HepG2 (cell line): ENCODE data around the gene ABHD4. TPM values are rescaled to one million over a fixed set of nuclear protein-coding genes. Genes with fewer than 3 reads are reported as not detected.

ENCODE experiments used
- E2F2 ChIP-seq: sonication (generic); formaldehyde crosslinking; IDR thresholded peaks from 2 replicates; pipeline ENCODE4 v1.4.0; 2020; ENCODE audit warnings: missing genetic modification reagents, borderline replicate concordance
- IKZF1 ChIP-seq: fragments of 450-650 bp; IDR thresholded peaks from 2 replicates; pipeline ENCODE4 v1.7.1; 2016
- MLX ChIP-seq: IDR thresholded peaks from 2 replicates; pipeline ENCODE4 v1.6.1; 2016
- NFAT5 ChIP-seq: sonication (generic); formaldehyde crosslinking; IDR thresholded peaks from 2 replicates; pipeline ENCODE4 v1.4.0; 2020; ENCODE audit warnings: missing genetic modification reagents
- SIN3A ChIP-seq: IDR thresholded peaks from 2 replicates; pipeline ENCODE4 v1.6.1; 2011; ENCODE audit warnings: low read depth, mild to moderate bottlenecking, control low read depth, low read length, borderline replicate concordance
- SMAD9 ChIP-seq: sonication (generic); formaldehyde crosslinking; IDR thresholded peaks from 2 replicates; pipeline ENCODE4 v1.5.1; 2020; ENCODE audit warnings: mild to moderate bottlenecking, missing genetic modification reagents
- TERF1 ChIP-seq: sonication (generic); formaldehyde crosslinking; IDR thresholded peaks from 2 replicates; pipeline ENCODE4 v1.8.0; 2022; ENCODE audit warnings: mild to moderate bottlenecking, missing genetic modification reagents, moderate library complexity
- ZNF317 ChIP-seq: sonication (generic); formaldehyde crosslinking; IDR thresholded peaks from 2 replicates; pipeline ENCODE4 v1.5.0; 2020; ENCODE audit warnings: mild to moderate bottlenecking, missing genetic modification reagents
- ZNF503 ChIP-seq: sonication (generic); formaldehyde crosslinking; IDR thresholded peaks from 2 replicates; pipeline ENCODE4 v1.4.0; 2020; ENCODE audit warnings: missing genetic modification reagents
- ZNF720 ChIP-seq: sonication (generic); formaldehyde crosslinking; IDR thresholded peaks from 2 replicates; pipeline ENCODE4 v1.4.0; 2020; ENCODE audit warnings: missing genetic modification reagents
- polyA plus RNA-seq, 8 experiments: library from polyadenylated mRNA; depleted of rRNA in 3 of 8; stranded (reverse) in 7 of 8; unstranded in 1 of 8; fragments of >200 nt; fragmentation: Illumina TruSeq in 4 of 8; extraction: Trizol in 4 of 8; gene quantifications; 2 replicates each; pipeline versions ENCODE4 v1.2.1 to v1.2.3, GENCODE V29; 2011 to 2016; ENCODE audit warnings: low read depth in 4 of 8, missing spikeins in 1 of 8, mixed read lengths in 1 of 8; ENCODE audit not compliant: insufficient read depth in 1 of 8
- total RNA-seq, 5 experiments: library from RNA; depleted of rRNA; stranded (reverse); fragments of >200 nt; fragmentation: Illumina TruSeq; extraction: Trizol; gene quantifications; 2 replicates each; pipeline ENCODE4 v1.2.3, GENCODE V29; 2016; ENCODE audit warnings: low read depth in 1 of 5
- TF ChIP-seq, protein P1 (sequence below): sonication (generic); formaldehyde crosslinking; IDR thresholded peaks from 2 replicates; pipeline ENCODE4 v1.9.0; 2021; ENCODE audit warnings: mild to moderate bottlenecking, missing genetic modification reagents

The ABHD4 gene
- total and polyA plus RNA-seq, 2 of the 13 experiments (the other 11 are each of a cell fraction or from before 2014, with no cell fraction given), result 16.1 to 47.5 TPM

DNA sequence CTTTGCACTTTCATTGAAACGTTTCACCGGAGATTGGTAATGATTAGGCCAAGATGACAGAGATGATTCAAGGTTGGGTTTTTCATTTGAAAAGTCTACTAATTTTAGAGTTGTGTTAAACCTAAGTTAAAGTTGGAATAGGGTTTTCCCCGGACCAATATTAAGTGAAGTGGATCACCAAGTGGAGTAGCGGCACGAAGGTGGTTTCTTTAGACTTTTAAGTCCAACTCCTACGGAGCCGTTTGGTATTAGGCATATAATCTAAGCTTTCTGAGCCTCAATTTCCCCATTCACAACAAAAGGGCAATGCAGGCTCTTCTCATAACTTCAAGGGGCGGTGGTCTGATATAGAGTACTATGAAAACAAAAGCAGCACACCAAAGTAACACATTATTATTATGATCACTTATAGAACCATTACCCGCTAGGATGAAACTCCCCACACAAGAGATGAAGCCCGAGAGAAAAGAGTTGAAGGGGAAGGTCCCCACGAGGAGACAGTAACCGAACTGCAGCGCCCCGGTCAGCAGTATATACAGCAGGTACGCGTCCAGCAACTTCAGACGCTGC lies 9.5 kb upstream of the ABHD4 start (continued):
- TF ChIP-seq ZNF503 (CRISPR knock-in tag) (no peak), IKZF1 (no peak), E2F2 (CRISPR knock-in tag) (0 out of 2 replicates have a peak, but pooled peaks have one; percentile 79), MLX (CRISPR knock-in tag) (no peak; the same call in 1 of the 2 replicates), SMAD9 (CRISPR knock-in tag) (peak; percentile 80; the same call in 1 of the 2 replicates), ZNF317 (CRISPR knock-in tag) (no peak; the same call in 1 of the 2 replicates), NFAT5 (CRISPR knock-in tag) (0 out of 2 replicates have a peak, but pooled peaks have one; percentile 30), SIN3A (no peak), TERF1 (CRISPR knock-in tag) (no peak), ZNF720 (CRISPR knock-in tag) (no peak)
- TF ChIP-seq, protein P1, sequence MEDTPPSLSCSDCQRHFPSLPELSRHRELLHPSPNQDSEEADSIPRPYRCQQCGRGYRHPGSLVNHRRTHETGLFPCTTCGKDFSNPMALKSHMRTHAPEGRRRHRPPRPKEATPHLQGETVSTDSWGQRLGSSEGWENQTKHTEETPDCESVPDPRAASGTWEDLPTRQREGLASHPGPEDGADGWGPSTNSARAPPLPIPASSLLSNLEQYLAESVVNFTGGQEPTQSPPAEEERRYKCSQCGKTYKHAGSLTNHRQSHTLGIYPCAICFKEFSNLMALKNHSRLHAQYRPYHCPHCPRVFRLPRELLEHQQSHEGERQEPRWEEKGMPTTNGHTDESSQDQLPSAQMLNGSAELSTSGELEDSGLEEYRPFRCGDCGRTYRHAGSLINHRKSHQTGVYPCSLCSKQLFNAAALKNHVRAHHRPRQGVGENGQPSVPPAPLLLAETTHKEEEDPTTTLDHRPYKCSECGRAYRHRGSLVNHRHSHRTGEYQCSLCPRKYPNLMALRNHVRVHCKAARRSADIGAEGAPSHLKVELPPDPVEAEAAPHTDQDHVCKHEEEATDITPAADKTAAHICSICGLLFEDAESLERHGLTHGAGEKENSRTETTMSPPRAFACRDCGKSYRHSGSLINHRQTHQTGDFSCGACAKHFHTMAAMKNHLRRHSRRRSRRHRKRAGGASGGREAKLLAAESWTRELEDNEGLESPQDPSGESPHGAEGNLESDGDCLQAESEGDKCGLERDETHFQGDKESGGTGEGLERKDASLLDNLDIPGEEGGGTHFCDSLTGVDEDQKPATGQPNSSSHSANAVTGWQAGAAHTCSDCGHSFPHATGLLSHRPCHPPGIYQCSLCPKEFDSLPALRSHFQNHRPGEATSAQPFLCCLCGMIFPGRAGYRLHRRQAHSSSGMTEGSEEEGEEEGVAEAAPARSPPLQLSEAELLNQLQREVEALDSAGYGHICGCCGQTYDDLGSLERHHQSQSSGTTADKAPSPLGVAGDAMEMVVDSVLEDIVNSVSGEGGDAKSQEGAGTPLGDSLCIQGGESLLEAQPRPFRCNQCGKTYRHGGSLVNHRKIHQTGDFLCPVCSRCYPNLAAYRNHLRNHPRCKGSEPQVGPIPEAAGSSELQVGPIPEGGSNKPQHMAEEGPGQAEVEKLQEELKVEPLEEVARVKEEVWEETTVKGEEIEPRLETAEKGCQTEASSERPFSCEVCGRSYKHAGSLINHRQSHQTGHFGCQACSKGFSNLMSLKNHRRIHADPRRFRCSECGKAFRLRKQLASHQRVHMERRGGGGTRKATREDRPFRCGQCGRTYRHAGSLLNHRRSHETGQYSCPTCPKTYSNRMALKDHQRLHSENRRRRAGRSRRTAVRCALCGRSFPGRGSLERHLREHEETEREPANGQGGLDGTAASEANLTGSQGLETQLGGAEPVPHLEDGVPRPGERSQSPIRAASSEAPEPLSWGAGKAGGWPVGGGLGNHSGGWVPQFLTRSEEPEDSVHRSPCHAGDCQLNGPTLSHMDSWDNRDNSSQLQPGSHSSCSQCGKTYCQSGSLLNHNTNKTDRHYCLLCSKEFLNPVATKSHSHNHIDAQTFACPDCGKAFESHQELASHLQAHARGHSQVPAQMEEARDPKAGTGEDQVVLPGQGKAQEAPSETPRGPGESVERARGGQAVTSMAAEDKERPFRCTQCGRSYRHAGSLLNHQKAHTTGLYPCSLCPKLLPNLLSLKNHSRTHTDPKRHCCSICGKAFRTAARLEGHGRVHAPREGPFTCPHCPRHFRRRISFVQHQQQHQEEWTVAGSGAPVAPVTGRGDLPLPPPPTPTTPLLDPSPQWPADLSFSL, result no peak
